HG02840 (cell line): ENCODE data around the gene TMEM255B.

Source experiments
- ATAC-seq: cut with Tn5 transposase; IDR thresholded peaks from one replicate; pipeline ENCODE4 v1.9.1; 2021; ENCODE audit warnings: mild to moderate bottlenecking, moderate library complexity, moderate number of reproducible peaks; ENCODE audit not compliant: unreplicated experiment, low FRiP score

The TMEM255B gene

GRCh38 chr13:113798200-113798811, 39.3 kb downstream of the TMEM255B start:
- no peak for ATAC-seq

DNA sequence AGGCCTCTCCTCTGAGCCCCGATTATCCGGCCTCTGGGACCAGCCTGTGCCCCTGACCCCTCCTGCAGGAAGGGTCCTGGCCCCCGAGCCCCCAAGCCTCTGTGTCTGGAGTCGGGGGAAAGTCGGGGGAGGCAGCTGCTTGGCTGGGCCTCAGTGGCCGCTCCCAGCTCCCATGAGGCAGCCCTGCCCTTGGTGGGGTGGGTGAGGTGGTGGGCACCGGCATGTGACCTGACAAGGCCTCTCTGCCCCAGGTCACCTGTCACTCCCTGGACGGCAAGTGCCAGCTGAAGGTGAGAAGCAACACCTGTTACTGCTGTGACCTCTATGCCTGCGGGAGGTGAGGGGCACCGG, 41.5 kb downstream of the TMEM255B start:
- ATAC-seq: no peak

DNA sequence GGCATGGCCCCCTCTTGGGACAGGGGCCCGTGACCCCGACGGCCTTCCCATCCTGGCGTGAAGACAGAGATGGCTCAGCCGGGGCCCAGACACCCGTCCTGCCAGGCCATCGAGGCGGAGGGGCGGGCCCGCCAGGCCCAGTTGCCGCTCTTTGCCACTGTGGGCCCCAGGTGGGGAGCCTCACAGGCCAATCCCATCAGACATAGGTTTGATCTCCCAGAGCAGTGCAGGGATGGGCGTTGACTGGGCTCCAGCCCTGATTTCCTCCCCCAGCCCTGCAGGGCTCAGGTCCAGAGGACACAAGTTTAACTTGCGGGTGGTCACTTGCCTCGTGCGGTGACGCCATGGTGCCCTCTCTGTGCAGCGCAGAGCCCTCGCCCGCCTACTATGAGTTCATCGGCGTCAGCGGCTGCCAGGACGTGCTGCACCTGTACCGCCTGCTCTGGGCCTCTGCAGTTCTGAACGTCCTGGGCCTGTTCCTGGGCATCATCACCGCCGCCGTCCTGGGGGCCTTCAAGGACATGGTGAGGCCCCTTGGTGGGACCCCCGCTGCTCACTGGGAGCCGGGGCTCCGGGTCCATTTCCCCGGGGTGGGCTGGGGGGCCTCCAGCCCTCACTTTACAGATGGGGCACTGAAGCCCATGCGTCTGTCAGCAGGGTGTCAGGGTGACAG, 42.4 kb downstream of the TMEM255B start:
- no peak for ATAC-seq

- no peak for ATAC-seq
These were observed 43.1 kb downstream of the TMEM255B start for GRCh38 chr13:113802090-113802531.

GRCh38 chr13:113802761-113803160, 43.7 kb downstream of the TMEM255B start:
- no peak for ATAC-seq

DNA sequence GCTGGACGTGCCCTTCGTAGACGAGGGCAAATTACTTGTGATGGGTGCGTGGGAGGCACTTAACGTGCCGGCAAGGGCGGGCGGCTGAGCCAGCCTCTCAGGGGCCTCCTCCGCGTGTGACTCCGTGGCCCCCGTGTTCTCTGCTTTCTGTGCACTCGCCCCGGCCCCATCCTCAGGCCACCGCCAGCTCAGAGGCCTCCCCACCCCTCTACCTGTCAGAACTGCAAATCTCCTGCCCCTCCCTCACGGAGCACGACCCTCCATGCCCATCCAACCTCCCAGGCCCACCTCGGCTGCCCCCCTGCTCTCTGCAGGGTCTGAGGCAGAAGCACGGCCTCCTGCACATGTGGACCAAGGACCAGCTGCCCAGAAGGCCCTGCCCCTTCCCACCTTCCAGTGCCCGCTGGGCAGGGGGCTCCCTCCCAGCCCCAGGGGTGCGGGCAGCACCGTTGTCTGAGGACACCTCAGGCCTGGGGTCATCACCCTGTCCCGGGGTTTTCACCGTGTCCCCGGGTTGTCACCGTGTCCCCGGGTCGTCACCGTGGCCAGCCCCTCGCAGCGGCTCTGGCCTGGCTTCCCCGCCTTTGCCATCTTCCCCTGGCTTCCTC, 44.5 kb downstream of the TMEM255B start:
- no peak for ATAC-seq

- no peak for ATAC-seq
These were observed 45.1 kb downstream of the TMEM255B start for GRCh38 chr13:113804017-113804702.

DNA sequence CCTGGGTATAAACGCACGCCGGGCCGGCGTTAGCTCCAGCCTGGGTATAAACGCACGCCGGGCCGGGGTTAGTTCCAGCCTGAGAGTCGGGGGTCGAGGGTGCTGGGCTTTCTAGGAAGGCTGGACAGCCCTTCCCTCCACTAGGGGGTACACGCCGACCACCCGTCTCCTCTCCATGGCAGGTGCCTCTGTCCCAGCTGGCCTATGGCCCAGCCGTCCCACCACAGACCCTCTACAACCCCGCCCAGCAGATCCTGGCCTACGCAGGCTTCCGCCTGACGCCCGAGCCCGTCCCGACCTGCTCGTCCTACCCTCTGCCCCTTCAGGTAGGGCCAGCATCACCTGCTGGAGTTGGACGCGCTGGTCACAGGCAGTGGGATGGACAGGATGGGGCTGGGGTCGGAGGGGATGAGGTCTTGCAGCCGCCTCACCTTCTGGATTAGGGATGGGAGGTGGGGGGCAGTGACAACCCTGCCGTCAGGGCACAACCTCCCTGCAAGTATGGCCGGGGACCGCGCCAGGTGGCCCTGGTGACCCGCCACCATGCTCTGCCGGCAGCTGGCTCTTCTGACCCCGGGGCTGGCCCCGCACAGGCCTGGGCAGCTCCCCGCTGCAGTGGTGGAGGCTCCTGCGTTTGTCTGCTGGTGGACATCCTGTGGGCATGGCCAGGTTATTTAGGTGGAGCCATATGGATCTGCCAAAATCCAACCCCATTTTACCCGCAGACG, 45.8 kb downstream of the TMEM255B start:
- no peak for ATAC-seq

GRCh38 chr13:113805431-113806103, 46.5 kb downstream of the TMEM255B start:
- no peak for ATAC-seq

- ATAC-seq: no peak
These were observed 47.1 kb downstream of the TMEM255B start for GRCh38 chr13:113806104-113806471.

- no peak for ATAC-seq
These were observed 47.5 kb downstream of the TMEM255B start for GRCh38 chr13:113806526-113806925.

- no peak for ATAC-seq
These were observed 49.2 kb downstream of the TMEM255B start for GRCh38 chr13:113808058-113808834.

- no peak for ATAC-seq
These were observed 50.9 kb downstream of the TMEM255B start for GRCh38 chr13:113809934-113810333.

- no peak for ATAC-seq
These were observed 51.6 kb downstream of the TMEM255B start for GRCh38 chr13:113810640-113811039.

DNA sequence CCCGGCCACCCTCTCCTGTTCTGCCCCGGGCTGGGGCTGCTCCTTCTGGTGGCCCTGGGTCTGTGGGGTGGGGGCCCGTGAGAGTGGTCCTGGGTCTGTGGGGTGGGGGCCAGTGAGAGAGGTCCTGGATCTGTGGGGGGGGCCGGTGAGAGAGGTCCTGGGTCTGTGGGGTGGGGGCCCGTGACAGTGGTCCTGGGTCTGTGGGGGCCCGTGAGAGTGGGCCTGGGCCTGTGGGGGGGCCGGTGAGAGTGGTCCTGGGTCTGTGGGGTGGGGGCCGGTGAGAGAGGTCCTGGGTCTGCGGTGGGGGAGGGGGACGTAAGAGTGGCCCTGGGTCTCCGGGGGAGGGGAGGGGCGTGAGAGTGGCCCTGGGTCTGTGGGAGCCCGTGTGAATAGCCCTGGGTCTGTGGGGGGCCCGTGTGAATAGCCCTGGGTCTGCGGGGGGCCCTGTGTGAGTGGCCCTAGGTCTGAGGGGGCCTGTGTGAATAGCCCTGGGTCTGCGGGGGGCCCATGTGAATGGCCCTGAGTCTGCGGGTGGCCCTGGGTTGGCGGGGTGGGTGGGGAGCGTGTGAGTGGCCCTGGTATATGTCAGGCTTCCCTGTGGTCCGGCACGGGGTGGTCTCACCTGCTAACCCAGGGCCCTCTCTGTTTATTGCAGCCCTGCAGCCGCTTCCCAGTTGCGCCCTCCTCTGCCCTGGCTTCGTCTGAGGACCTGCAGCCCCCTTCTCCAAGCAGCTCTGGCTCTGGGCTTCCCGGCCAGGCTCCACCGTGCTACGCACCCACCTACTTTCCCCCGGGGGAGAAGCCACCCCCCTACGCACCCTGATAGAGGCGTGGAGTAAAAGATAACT, 52.3 kb downstream of the TMEM255B start:
- ATAC-seq: no peak

- ATAC-seq: no peak
These were observed 53.4 kb downstream of the TMEM255B start for GRCh38 chr13:113812178-113813040.

- no peak for ATAC-seq
These were observed 54.2 kb downstream of the TMEM255B start for GRCh38 chr13:113813070-113813748.
